ENCODE data around the gene UBE2U. TPM values are rescaled to one million over a fixed set of nuclear protein-coding genes. Genes with fewer than 3 reads are reported as not detected.

The UBE2U gene
- total and polyA plus RNA-seq, 2 of the 8 experiments (the other 6 are each of a cell fraction or from before 2014, with no cell fraction given), result not detected

GRCh38 chr1:64240206-64240605, 36.8 kb downstream of the UBE2U start:
- H3K23me2 ChIP-seq (ENCODE audit: low read depth, low read length), result no peaks in the 10 kb centered on the region
- TF ChIP-seq CHD1 (IDR thresholded peaks at IDR 0.05; ENCODE audit: low read depth, low read length), result no peak
- no peak for TF ChIP-seq POLR2AphosphoS5 (IDR thresholded peaks at IDR 0.05; ENCODE audit: low read depth, low read length)
- no peak for TF ChIP-seq NANOG (IDR thresholded peaks at IDR 0.05; ENCODE audit: insufficient read depth, low read depth, low read length, poor library complexity, severe bottlenecking)
- TF ChIP-seq SP1 (IDR thresholded peaks at IDR 0.05; ENCODE audit: low read depth, low read length), result no peak
- TF ChIP-seq BCL11A (IDR thresholded peaks at IDR 0.05; ENCODE audit: low read depth in 2 of 2, low read length in 2 of 2), result no peak
- no peak for TF ChIP-seq POLR2A (IDR thresholded peaks at IDR 0.05; ENCODE audit: control extremely low read depth in 1 of 2, low read depth in 2 of 2, low read length in 2 of 2)
- TF ChIP-seq KDM1A (IDR thresholded peaks at IDR 0.05; ENCODE audit: borderline replicate concordance, low read length), result no peak
- TF ChIP-seq TBP (IDR thresholded peaks at IDR 0.05; ENCODE audit: low read depth, low read length), result no peak
- TF ChIP-seq TEAD4 (IDR thresholded peaks at IDR 0.05; ENCODE audit: low read depth, low read length), result no peak
- TF ChIP-seq JUN (IDR thresholded peaks at IDR 0.05; ENCODE audit: low read depth, low read length), result no peak
- no peak for TF ChIP-seq TAF7 (optimal IDR thresholded peaks at IDR 0.05; ENCODE audit: borderline replicate concordance, low read depth, low read length)
- TF ChIP-seq RNF2 (IDR thresholded peaks at IDR 0.05; ENCODE audit: borderline replicate concordance, low read depth, low read length, missing control alignments, poor library complexity, severe bottlenecking), result no peak
- no peak for TF ChIP-seq FOSL1 (IDR thresholded peaks at IDR 0.05; ENCODE audit: insufficient read depth, low read depth, low read length)
- no peak for TF ChIP-seq ASH2L (IDR thresholded peaks at IDR 0.05; ENCODE audit: low read length)
- TF ChIP-seq SAP30 (IDR thresholded peaks at IDR 0.05; ENCODE audit: insufficient read depth, insufficient replicate concordance, low read length), result no peak
- peaks cover 5 to 8% (median 6%) of the 10 kb centered on the region in 4 experiments; a peak in 5 of 7 replicates for H3K4me1 ChIP-seq (replicated peaks in 1 of 4; ENCODE audit: control insufficient read depth in 3 of 4, insufficient read depth in 4 of 4, low read length in 3 of 4)
- no peak overlapping the region for H3K4me2 ChIP-seq (ENCODE audit: insufficient read depth in 1 of 2, low read depth in 2 of 2, low read length in 2 of 2)
- no peak overlapping the region for H3K18ac ChIP-seq (ENCODE audit: extremely low read depth, low read length)
- FAIRE-seq (no peak), DNase-seq (ENCODE audit: low read depth in 1 of 2, low spot score in 2 of 2) (no peak)
- H2BK12ac ChIP-seq (ENCODE audit: low read depth, low read length), result no peak overlapping the region
- no peak overlapping the region for H3K4me3 ChIP-seq (ENCODE audit: extremely low read depth in 1 of 4, insufficient read depth in 2 of 4, low read depth in 3 of 4, low read length in 4 of 4)
- H3K23ac ChIP-seq (ENCODE audit: insufficient read length), result no peak overlapping the region
- H4K8ac ChIP-seq (ENCODE audit: extremely low read depth, insufficient read depth, low read length), result no peak overlapping the region
- H3K79me2 ChIP-seq (ENCODE audit: control insufficient read depth in 1 of 2, insufficient read depth in 2 of 2, low read length in 2 of 2), result no peaks in the 10 kb centered on the region
- no peak overlapping the region for H3K9ac ChIP-seq (replicated peaks in 1 of 4; ENCODE audit: extremely low read depth in 1 of 4, low read depth in 3 of 4, low read length in 3 of 4)
- H2BK20ac ChIP-seq (ENCODE audit: low read length), result peak overlapping the region; percentile 8; the same call in 1 of the 2 replicates
- no peaks in the 10 kb centered on the region for H3K27me3 ChIP-seq (replicated peaks in 1 of 4; ENCODE audit: control insufficient read depth in 3 of 4, extremely low read depth in 1 of 4, insufficient read depth in 3 of 4, low read length in 3 of 4)
- no peak overlapping the region for H3K27ac ChIP-seq (ENCODE audit: low read depth, low read length)
- H2BK15ac ChIP-seq (ENCODE audit: low read length), result no peak overlapping the region
- ChIA-PET CTCF (ENCODE audit: partially characterized antibody) (interaction anchor here (1.0 kb wide), 1 partner anchor 623 kb away, joined by 3 read pairs; no protein-coding TSS in a partner anchor), POLR2A (ENCODE audit: partially characterized antibody) (no interaction called here)
- no peak overlapping the region for H2BK5ac ChIP-seq (ENCODE audit: low read depth, low read length)
- H3K14ac ChIP-seq (ENCODE audit: insufficient read length), result no peak overlapping the region
- H4K5ac ChIP-seq (ENCODE audit: insufficient read length, low read depth, low read length), result no peak overlapping the region
- no peaks in the 10 kb centered on the region for H3K36me3 ChIP-seq (ENCODE audit: control insufficient read depth in 2 of 4, insufficient read depth in 4 of 4, low read length in 3 of 4)
- no peak overlapping the region for H2AFZ ChIP-seq (ENCODE audit: low read length)
- H3K56ac ChIP-seq (replicated peaks; ENCODE audit: insufficient read length, low read depth, low read length), result no peak overlapping the region
- no peaks in the 10 kb centered on the region for H4K20me1 ChIP-seq (replicated peaks in 1 of 2; ENCODE audit: control insufficient read depth in 1 of 2, insufficient read depth in 2 of 2, low read length in 2 of 2)
- no peak overlapping the region for H3K4ac ChIP-seq (replicated peaks; ENCODE audit: insufficient read length, low read depth, low read length)
- no peaks in the 10 kb centered on the region for H3K79me1 ChIP-seq (ENCODE audit: low read depth, low read length)
- H4K91ac ChIP-seq (replicated peaks; ENCODE audit: insufficient read length, low read length), result no peak overlapping the region
- H3K9me3 ChIP-seq (ENCODE audit: insufficient read depth in 2 of 2, low read depth in 1 of 2, low read length in 1 of 2), result no peaks in the 10 kb centered on the region
- H2AK5ac ChIP-seq (ENCODE audit: low read depth, low read length), result no peak overlapping the region
- no peak overlapping the region for H2BK120ac ChIP-seq (replicated peaks; ENCODE audit: low read depth, low read length)
